DMS79 (cell line): ENCODE measurements around the gene TAS2R19.

ENCODE experiments used
- DNase-seq: peaks from one replicate; lab custom pipeline; 2025; lab: John Stamatoyannopoulos, UW

The TAS2R19 gene

GRCh38 chr12:10989107-10989506 is 33.3 kb downstream of the TAS2R19 start:
- DNase-seq = no peak

GRCh38 chr12:10986812-10987211 is 35.6 kb downstream of the TAS2R19 start, which contains the start of gene TAS2R50:
Gene TAS2R50 (minus strand): TSS chr12:10986912. CDS start chr12:10986860, 52 bp downstream.
- DNase-seq = no peak

GRCh38 chr12:10982244-10982643 is 40.2 kb downstream of the TAS2R19 start:
- DNase-seq = no peak

GRCh38 chr12:10974965-10975364 is 47.5 kb downstream of the TAS2R19 start:
- no peak for DNase-seq
